Stimulated activated CD8-positive, alpha-beta memory T cell treated with anti-CD3 and anti-CD28 coated beads, Interleukin-2, amount 100 ng/mL, for 48 hours (primary cell): ENCODE results near the gene DDA1.

Experiments
- DNase-seq, 2 donors: peaks; one replicate each; pipeline ENCODE4 v3.0.0-alpha.2; 2020; ENCODE audit warnings: low read depth in 2 of 2

The DDA1 gene

GRCh38 chr19:17311455-17312188 lies 2.3 kb downstream of the DDA1 start:
- DNase-seq: no peak

- DNase-seq: no peak
Measured at GRCh38 chr19:17312189-17313113, 3.1 kb downstream of the DDA1 start.

GRCh38 chr19:17314007-17314593 lies 4.7 kb downstream of the DDA1 start:
- no peak for DNase-seq

- DNase-seq: no peak
Measured at GRCh38 chr19:17318966-17319365, 9.6 kb downstream of the DDA1 start.

- no peak for DNase-seq
Measured at GRCh38 chr19:17319473-17320238, 10.3 kb downstream of the DDA1 start.

- DNase-seq: no peak
Measured at GRCh38 chr19:17320435-17320834, 11.1 kb downstream of the DDA1 start.

GRCh38 chr19:17321655-17322489 lies 12.5 kb downstream of the DDA1 start:
- no peak for DNase-seq

GRCh38 chr19:17322854-17323253 lies 13.5 kb downstream of the DDA1 start:
- no peak for DNase-seq

- no peak for DNase-seq
Measured at GRCh38 chr19:17323300-17323963, 14.1 kb downstream of the DDA1 start.

GRCh38 chr19:17323964-17324332 lies 14.6 kb downstream of the DDA1 start:
- DNase-seq: no peak

- no peak for DNase-seq
Measured at GRCh38 chr19:17324357-17325114, 15.2 kb downstream of the DDA1 start.

GRCh38 chr19:17325133-17325532 lies 15.8 kb downstream of the DDA1 start:
- DNase-seq: no peak

GRCh38 chr19:17325881-17326594 lies 16.7 kb downstream of the DDA1 start:
- no peak for DNase-seq

GRCh38 chr19:17326595-17326966 lies 17.2 kb downstream of the DDA1 start:
- DNase-seq: no peak

GRCh38 chr19:17327068-17327653 lies 17.8 kb downstream of the DDA1 start:
- DNase-seq: no peak

GRCh38 chr19:17327654-17328516 lies 18.5 kb downstream of the DDA1 start:
- no peak for DNase-seq

GRCh38 chr19:17328517-17329365 lies 19.4 kb downstream of the DDA1 start:
- no peak for DNase-seq
